ENCODE results near the gene NEUROG1.
"Not testable (repeated sequence)": the region's sequence is repeated elsewhere in the genome, so short reads cannot be mapped to it uniquely, and the experiment has no call there.

NEUROG1 gene

GRCh38 chr5:135534609-135535419, 950 bp downstream of the NEUROG1 start:
- no peak for DNase-seq

GRCh38 chr5:135533794-135534193, 2.0 kb downstream of the NEUROG1 start:
- DNase-seq = no peak

DNA sequence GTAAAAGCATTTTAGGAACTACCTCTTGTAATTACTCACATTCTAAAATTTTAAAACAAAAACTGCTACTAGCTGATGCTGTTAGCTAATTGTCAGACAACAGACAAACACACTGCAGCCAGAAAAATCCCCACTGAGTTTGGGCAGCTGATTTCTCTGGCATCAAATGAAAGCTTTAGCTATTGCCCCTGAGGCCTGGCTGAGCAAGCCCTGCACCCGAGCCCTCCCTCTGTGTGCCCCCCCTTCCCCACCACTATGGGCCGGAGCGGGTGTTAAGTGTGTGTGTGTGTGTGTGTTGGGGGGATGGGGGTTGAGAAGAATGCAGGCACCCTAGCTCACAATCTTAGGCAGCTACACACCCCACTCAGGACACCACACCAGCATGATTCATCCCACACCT, 2.4 kb downstream of the NEUROG1 start:
- no peak for DNase-seq

GRCh38 chr5:135529576-135529975, 6.2 kb downstream of the NEUROG1 start:
- DNase-seq = not testable (repeated sequence)

GRCh38 chr5:135526924-135527323, 8.8 kb downstream of the NEUROG1 start:
- DNase-seq = no peak

DNA sequence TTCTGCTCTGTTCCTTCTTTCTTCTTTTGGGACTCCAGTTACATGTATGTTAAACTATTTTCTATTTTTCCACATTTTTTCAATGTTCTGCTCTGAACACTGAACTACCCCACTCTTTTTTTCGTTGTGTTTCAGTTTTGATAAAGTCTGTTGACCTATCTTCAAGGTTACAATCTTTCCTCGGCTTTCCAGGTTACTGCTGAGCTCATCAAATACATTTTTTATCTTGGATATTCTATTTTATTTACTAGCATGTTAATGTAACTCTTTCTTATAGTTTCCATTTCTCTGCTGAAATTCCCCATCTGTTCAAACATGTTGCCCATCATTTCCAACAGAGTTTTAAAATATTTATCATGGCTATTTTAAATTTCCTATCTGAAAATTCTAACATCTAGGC, 13.8 kb downstream of the NEUROG1 start:
- no peak for DNase-seq

GRCh38 chr5:135517631-135518030, 18.1 kb downstream of the NEUROG1 start:
- no peak for DNase-seq

DNA sequence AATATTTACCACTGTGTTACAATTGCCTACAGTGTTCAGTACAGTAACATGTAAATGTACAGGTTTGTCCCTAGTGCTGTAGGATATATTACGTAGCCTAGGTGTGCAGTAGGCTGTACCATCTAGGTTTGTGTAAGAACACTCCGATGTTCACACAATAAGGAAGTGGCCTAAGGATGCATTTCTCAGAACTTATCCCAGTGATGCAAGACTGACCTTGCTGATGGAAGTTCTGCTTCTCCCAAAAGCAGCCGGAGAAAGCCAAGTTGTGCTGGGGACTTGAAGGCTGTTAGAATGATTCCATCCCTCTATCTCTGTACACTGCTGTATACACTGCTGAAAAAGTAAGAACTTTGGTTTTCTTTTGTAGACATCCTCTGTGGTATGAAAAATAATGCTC, 21.6 kb downstream of the NEUROG1 start:
- DNase-seq = no peak

DNA sequence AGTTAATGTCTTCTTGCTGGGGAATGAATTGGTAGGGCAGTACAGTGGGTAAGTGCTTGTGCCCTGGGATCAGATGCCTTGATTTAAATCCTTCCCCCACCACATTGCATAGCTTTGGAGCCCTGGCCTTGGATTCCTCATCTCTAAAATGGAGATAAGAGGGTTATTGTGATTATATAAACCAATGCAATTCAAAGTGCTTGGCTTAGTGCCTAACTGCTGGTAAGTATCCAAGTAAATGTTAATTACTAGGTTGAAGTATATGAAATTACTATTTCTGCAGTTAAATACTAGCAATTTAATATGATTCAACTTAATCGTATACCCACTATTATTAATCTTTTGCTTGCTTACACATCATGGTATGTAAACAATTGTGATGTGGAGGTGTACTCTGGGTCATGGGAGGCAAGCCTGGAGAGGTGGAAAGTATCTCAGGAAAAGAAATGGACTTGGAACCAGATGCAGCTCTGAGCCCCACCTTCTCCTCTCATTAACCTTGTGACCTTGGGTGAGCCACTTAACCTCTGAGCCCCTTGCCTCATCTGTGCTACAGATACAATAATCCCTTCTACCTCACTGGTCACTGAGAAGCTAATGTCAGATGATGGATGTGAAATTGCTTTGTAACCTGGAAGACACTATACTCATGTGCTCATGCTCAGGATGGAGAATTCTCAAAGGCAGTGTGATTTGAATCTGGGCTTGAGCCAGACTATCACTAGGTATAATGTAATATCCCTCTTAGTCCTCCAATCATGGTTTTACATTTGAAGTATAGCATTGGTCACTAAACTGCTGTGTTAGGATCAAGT, 23.8 kb downstream of the NEUROG1 start:
- no peak for DNase-seq

- DNase-seq = no peak
Measured at GRCh38 chr5:135509995-135510394, 25.8 kb downstream of the NEUROG1 start.

- DNase-seq = no peak
Measured at GRCh38 chr5:135508496-135509005, 27.2 kb downstream of the NEUROG1 start.

DNA sequence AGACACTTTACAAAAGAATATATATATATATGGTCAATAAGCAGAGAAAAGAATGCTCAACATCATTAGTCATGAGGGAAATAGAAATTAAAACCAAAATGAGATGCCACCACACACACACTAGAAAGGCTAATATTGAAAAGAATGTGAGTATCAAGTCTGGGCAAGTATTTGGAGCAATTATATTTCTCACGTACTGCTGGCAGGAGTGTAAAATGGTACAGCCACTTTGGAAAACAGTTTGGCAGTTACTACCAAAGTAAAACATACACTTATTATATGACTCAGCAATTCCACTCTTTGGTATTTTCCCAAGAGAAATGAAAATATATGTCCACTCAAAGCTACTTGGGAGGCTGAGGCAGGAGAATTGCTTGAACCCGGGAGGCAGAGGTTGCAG, 29.8 kb downstream of the NEUROG1 start:
- no peak for DNase-seq

GRCh38 chr5:135504376-135504775, 31.4 kb downstream of the NEUROG1 start:
- DNase-seq = no peak

DNA sequence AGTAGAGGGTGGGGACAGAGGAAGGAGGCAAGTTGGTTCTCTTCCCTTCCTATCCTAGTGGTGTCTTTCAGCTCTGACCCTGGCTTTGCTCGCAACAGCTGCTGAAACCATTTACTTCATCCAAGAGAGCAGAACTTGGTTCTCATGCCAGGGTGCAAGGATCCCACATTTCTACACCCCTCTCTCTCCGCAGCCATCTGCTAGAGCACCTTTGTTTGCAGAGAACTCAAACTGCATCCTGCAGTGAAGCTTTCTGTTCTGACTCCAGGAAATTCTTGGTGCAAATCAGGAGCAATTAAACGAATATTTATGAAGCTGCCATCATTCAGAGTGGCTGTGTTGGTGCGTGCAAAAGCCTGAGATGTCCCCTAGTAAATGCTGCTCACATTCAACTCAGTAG, 31.9 kb downstream of the NEUROG1 start:
- no peak for DNase-seq

- DNase-seq = no peak
Measured at GRCh38 chr5:135502836-135503520, 32.8 kb downstream of the NEUROG1 start.

- DNase-seq = no peak
Measured at GRCh38 chr5:135501965-135502364, 33.8 kb downstream of the NEUROG1 start.

DNA sequence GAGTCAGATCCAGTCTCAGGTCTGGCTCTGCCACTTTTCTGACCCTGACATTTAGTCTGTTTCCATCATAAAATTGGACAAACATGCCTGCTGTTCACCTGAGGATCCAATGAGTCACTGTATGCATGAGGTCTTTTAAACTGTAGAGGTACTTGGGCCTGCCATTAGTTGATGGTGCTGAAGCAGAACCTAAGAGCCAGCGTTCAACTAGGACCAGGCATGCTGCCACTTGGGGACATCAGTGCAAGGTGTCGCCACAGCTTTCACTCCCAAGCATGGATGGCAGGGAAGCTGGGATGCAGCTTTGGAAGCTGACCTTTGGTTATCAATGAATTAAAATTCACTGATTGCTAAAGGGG, 37.1 kb downstream of the NEUROG1 start:
- no peak for DNase-seq

GRCh38 chr5:135497971-135498636, 37.7 kb downstream of the NEUROG1 start:
- DNase-seq = no peak

- not testable (repeated sequence) for DNase-seq
Measured at GRCh38 chr5:135495531-135495930, 40.2 kb downstream of the NEUROG1 start.

DNA sequence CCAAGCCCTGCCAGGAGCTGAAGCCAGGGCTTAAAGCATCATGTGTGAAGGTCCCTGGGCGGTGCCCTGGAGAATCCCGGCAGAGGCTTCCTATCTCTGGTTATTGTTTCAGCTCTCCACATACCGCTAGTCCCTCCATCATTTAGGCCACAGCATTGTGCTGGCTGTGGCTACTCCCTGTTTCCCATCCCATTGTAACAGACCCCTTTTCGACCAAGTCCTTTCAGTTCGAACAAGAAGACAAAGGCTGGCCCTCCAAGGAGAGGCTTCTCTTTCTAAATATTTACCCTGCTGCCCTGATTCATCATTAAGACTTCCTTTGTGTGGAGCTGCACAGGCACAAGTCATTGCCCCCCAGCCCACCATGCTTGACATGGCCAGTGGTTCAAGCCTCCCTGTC, 41.6 kb downstream of the NEUROG1 start:
- no peak for DNase-seq

DNA sequence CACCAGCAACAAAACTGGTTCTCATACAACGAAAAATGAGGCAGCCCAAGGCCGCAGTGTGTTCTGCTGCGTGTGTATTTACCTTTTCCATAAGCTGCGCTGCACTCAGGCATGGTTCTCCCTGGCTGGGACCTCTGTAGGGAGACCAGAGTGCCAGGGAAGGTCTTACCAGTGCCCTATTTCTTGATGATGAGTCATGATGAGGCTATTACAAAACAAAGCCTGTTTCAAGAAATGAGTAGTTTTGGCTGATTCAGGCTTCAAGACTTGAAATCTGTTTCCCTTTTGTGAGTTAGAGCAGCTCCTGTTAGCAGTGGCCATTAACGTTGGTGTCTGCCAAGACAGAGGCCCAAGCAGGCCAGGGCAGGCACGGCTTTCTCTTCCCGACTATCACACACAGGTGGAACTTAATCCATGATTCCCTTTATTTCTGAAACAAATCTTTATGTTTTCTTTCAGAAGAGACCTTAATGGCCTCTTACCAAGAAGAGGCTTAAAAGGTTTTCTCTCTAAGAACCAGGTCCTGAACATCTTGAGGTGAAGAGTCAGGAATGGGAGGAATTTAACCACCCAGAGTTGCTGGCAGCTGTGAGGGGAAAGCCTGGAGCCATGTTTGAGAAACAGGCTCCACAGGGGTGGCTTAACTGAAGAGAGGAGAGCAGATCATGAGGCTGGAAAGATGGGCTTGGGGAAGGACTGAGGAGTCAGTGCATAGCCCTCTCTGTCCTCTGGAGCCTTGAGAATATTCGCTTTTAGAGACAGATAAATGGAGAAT, 42.2 kb downstream of the NEUROG1 start:
- no peak for DNase-seq

GRCh38 chr5:135492319-135492626, 43.5 kb downstream of the NEUROG1 start:
- DNase-seq = no peak
